HG03280 (cell line): Measurements from ENCODE around the gene CFHR1.

Experiments
- ATAC-seq: cut with Tn5 transposase; IDR thresholded peaks from one replicate; pipeline ENCODE4 v1.9.1; 2021; ENCODE audit warnings: mild to moderate bottlenecking, moderate library complexity; ENCODE audit not compliant: unreplicated experiment

CFHR1 gene

DNA sequence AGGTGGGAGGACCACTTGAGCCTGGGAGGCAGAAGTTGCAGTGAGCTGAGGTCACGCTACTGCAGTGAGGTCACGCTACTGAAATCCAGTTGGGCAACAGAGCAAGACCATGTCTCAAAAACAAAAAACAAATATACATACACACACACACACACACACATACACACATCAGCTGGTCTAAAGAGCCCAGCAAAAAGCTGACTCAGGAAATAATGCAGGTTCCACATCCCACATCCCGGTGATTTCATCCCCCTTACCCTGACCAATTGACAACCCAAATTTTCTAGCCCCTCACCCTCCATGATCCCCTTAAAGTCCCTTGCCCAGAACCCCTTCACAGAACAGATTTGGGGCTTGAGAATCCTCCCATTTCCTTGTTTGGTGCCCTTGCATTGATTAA, 56.4 kb downstream of the CFHR1 start:
- ATAC-seq: no peak

DNA sequence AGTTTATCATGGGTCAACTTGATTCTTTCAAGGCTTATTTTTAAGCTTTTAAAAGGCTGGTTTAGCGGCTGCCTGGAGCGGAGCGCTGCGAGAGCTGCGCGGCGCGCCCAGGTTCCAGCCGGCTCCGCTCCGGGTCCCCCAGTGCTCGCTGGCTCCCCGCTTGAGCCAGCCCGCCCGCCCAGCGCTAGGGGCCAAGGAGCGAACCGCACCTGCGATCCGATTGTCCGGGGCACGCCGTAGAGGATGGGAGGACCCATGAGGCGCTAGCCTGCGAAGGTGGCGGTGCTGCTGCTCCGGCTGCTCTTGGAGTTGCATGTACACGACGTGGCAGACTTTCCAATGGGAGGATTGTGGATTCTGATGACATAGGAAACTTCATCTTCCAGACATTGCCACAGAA, 58.4 kb downstream of the CFHR1 start:
- no peak for ATAC-seq
